GM19467 (cell line): ENCODE data around the gene GALNT9.
"Not testable (repeated sequence)": the region's sequence is repeated elsewhere in the genome, so short reads cannot be mapped to it uniquely, and the experiment has no call there.

Experiments
- ATAC-seq: cut with Tn5 transposase; IDR thresholded peaks from one replicate; pipeline ENCODE4 v1.9.1; 2021; ENCODE audit warnings: mild to moderate bottlenecking, moderate library complexity; ENCODE audit not compliant: unreplicated experiment

Gene GALNT9

DNA sequence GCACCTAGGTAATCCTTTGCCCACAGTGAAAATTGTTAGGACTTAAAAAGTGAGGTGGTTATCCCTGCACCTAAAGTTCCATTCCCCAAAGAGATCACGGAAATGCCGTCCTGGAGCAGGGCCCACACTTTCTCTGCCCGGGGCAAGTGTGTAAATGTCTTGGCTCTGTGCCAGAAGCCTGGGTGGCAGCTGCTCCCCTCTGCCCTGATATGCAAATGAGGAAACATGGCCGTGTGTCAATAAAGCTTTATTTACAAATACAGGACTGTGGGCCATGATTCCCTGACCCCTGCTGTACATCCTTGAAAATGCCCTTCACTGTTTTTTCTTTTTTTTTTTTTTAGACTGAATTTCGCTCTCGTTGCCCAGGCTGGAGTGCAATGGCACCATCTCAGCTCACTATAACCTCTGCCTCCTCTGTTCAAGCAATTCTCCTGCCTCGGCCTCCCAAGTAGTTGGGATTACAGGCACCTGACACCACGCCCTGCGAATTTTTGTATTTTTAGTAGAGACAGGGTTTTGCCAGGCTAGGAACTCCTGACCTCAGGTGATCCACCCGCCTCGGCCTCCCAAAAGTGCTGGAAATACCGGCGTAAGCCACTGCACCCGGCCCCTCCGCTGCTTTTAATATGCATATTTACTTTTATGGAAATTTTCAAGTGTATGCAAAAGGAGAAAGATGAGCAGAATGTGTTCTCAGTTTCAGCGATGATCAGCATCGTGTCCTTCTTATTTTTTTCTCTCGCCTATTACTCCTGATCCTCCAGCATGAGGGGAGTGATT lies 75.5 kb downstream of the GALNT9 start:
- no peak for ATAC-seq

DNA sequence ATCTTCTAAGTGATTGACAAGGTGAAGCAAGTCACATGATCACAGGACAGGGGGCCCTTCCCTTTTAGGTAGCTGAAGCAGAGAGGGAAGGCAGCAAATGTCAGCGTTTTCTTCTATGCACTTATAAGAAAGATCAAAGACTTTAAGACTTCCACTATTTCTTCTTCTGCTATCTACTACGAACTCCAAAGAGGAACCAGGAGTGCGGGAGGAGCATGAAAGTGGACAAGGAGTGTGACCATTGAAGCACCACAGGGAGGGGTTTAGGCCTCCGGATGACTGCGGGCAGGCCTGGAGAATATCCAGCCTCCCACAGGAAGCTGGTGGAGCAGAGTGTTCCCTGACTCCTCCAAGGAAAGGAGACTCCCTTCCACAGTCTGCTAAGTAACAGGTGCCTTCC lies 76.4 kb downstream of the GALNT9 start:
- not testable (repeated sequence) for ATAC-seq

DNA sequence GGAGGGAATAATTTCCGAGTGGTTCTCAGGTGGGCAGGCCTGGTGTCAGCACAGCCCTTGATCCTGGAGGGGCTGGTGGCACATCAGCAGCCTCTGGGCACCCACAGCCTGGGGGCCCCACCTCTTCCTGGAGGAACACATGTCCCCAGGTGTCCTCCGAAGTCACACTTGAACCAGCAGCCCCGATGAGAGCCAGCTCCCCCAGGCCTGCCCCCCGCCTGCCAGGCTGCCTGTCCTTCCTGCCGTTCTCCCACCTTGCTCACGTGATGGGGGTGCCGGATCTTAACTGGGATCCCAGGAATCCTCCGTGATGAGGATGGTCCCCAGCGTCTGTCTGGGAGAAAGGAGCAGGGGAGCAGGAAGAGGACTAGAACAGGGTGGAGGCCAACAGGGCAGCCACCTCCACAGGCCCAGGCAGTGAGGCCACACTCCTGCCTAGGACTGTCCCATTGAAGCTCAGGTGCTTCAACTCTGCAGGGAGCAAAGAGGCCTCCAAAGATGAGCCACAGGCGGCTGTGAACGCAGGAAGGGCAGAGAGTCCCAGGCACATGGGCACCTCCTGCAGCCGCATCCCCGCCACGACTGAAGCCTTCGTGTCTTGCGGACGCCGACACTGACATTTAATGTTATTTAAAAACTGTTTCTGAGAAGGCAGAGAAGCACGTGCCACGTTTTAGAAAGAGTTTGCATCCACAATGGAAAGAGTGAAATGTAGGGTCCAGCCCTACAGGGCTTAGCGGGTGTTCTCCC lies 77.5 kb downstream of the GALNT9 start:
- no peak for ATAC-seq

DNA sequence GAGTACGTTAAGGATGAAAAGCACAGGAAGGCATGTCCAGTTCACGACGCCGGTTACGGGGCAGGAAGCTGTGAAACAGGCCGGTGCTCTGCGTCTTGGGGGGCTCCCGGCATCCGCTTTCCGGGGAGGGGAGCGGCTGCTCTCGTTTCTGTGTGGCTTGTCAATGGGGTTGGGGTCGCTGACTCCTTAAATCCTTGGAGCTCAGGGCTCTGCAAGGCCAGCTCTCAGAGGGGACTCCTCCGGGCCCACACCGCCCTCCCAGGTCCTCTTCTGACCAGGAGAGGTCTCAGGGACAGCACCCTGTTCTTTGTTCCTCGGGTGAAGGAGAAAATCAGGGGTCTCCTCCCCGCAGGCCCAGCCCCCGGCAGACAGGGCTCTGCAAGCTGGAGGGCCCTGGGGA lies 78.1 kb downstream of the GALNT9 start:
- ATAC-seq = no peak

DNA sequence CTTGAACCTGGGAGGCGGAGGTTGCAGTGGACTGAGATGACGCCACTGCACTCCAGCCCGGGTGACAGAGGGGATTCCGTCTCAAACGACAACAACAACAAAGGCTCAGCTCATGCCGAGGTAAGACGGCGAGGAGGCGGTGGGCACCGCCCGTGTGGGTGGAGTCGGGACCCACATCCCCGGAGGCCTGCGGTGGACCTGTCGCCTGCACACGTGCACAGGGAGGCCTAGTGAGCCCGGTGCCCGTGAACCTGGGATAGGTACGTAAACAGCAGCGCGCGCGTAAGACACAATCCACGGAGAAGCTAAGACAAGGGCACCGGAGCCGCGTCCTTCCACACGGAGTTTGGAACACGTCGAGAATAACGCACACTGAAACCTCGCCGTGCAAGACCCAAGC lies 78.7 kb downstream of the GALNT9 start:
- no peak for ATAC-seq

DNA sequence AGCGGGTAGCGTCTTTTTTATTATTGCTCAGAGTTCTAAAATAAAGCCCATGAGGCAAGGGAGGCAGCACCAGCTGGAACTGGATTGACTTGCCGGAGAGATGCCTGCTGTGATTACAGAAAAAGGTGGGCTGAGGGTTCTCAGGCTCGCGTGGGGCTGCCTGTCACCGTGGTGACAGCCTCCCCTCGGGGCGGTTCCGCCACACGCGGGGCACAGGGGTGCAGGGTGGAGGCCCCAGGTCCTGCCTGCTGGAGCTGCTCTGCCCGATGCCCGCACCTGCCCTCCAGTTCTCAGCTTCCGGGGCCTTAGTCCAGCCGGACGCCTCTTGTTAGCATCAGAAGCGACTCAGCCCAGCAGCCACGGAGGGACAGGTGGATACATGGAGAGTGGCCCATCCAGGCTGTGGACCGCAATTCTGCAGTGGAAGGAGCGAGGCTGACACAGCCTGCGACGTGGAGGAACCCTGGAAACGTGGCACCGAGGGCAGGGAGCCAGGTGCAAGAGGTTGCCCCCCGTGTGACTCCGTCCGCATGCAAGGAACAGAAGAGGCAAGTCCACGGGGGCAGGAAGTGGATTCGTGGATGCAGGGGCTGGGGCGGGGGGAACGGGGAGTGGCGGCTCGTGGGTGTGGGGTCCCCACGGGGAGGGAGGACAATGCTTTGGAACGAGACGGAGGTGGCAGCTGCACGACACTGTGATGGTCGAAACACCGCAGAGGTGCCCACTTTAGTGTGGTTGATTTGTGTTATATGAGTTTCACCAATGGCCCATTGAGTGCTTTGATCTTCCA lies 79.5 kb downstream of the GALNT9 start:
- no peak for ATAC-seq

DNA sequence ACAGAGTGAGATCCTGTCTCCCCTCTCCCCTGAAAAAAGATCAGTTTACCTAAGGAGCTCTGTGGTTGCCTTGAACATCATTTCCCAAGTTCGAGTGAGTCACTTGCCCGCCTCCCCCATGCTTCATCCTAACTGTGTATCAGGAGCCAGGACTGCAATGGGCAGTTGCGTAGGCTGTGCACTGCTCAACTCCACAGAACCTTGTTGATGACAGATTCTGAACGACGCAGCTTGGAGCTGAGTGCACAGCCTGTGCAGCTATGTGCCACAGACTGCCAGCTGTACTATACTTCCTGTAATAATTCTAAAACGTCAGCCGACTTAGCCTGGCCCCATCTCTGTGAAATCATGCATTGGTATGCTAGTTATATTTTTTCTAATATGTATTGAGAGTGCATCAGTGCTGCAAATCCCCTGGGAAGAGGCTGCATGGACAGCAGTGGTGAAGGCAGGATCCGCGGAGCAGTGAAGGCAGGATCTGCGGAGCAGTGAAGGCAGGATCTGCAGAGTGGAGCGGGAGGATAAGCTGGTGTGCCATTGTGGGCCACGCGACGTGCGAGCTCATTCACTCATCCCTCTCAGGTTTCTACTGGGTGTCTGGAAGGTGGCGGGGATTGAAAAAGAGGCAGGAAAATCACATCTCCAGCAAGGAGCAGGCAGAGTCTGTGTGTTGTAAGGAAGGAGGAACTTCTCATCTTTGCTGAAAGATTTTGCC lies 80.8 kb downstream of the GALNT9 start:
- no peak for ATAC-seq

DNA sequence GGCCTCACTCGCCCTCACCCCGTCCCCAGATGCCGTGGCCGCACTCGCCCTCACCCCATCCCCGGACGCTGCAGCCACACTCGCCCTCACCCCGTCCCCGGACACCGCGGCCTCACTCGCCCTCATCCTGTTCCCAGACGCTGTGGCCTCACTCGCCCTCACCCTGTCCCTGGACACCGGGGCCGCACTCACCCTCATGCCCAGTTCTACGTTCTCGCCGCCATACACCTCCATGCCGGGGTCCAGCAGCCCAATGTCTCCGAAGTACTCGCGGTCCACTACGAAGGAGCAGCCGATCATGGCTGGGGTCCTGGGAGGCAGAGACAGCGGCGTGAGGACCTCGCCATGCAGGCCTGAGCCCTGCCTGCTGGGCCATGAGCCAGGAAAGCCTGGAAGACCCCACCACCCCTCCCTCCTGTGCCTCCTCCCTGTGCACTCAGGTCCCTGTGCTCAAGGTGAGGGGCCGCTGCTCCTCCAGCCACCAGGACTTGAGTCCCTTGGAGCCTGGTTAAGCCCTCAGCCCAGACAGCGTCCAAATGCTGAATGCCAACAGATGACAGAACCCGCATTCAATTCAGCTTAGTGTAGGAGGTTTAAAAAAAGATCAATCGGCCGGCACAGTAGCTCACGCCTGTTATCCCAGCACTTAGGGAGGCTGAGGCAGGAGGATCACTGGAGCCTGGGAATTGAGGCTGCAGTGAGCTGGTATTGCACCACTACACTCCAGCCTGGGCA lies 81.5 kb downstream of the GALNT9 start:
- no peak for ATAC-seq

DNA sequence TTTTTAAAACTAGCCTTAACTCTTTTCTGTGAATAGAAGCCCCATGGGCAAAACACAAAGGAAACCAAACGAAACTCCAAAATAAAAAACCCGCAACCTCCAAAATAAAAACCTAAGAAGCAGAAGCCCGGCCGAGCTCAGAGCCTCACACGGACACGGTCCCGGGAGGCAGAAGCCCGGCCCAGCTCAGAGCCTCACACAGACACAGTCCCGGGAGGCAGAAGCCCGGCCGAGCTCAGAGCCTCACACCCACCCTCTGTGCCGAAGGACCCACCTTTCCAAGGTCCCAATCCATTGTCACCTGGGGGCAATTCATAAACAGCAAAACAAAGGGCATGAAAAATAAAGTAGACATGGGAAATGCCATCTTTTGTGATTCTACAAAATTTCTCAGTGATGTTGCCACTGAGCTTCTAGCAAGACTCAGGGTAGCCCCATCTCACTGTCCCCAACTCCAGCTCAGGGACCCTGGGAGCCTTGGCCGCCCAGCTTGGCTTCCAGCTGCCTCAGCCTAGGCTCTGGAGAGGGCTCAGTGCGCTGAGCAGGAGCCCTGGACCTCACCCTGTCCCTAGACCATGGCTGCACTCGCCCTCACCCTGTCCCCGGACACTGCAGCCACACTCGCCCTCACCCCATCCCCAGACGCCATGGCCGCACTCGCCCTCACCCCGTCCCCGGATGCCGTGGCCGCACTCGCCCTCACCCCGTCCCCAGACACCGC lies 82.2 kb downstream of the GALNT9 start:
- no peak for ATAC-seq

DNA sequence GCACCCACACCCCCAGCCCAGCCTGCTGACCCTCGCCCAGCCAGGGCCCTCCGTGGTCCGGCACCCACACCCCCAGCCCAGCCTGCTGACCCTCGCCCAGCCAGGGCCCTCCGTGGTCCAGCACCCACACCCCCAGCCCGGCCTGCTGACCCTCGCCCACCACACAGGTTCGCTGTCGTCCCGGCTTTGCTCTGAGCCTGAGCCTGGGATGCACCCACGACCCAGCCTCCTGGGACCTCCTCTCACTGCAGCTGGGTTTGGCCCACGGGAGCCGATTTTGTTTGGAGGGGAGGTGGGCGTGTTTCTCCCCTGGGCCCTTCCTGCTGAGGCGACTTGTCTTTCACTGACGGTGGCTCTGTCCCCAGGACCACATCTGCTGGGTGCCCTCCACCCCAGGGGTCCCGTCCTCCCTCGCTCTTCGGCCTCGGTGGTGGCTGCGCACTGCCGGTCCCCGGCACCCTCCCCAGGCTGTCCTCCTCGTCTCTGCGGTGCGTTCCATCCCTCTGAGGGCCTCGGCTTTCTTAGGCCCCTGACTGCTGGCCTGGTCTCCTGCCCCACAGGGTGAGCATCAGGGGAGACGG lies 83.8 kb downstream of the GALNT9 start:
- ATAC-seq = no peak

DNA sequence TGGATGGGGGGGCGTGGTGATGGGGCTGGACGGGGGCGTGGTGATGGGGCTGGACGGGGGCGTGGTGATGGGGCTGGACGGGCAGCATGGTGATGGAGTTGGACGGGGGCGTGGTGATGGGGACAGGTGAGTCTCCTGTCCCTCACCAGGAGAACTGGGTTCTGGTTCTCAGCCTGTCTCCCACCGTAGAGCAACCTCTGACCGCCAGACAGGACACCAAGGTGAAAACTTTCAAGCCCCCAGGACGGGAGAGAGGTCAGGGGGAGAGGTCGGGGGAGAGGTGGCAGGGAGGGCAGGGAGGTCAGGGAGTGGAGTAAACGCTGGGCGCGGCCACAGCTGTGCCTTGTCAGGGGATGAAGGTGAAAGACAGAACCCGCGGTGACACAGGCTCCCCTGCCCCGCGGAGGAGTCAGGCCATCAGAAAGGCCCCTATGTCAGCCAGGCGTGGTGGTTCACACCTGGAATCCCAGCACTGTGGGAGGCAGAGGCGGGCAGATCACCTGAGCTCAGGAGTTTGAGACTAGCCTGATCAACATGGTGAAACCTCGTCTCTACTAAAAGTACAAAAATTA lies 84.6 kb downstream of the GALNT9 start:
- no peak for ATAC-seq

DNA sequence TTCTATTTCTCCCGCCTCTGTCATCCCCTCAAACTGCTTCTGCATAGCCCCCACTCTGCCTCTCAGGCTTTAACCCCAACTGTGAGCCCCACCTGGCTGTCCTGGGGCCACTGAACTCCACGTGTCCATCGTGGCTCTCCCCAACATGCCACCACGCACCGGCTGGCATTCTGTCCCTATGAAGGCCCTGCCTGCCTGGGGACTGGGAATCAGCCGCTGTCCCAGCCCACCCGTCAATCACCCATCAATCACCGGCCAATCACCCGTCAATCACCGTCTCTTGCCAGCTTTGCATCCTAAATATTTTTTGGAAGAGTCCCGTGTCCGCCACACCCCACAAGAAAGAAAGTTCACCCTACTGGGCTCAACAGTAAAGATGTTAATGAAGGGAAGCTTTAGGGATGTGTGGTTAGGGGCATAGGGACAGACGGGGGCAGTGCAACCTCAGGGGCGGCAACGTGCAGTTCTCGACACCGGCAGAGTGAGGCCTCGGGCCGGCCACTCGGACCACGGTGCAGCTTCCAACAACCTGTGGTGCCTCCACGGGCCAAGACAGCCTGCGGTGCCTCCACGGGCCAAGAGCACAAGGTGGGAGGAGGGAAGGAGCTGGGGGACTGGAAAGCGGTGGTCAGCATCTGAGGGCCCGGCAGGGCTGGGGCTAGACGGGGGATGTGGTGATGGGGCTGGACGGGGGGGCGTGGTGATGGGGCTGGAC lies 85.6 kb downstream of the GALNT9 start:
- ATAC-seq = no peak

DNA sequence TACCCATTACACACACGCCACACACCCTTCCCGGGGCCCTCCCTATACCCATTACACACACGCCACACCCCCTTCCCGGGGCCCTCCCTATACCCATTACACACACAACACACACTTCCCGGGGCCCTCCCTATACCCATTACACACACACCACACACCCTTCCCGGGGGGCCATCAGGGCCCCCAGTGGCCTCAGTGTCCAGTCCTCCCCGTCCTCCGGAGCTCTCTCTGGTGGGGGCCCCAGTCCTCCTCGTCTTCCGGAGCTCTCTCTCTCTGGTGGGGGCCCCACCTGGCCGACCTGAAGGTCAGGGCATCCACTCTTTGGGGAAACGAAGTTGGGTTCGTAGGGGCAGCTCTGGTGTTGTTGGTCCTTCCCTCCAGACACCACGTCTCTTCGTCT lies 86.2 kb downstream of the GALNT9 start:
- ATAC-seq = not testable (repeated sequence)

DNA sequence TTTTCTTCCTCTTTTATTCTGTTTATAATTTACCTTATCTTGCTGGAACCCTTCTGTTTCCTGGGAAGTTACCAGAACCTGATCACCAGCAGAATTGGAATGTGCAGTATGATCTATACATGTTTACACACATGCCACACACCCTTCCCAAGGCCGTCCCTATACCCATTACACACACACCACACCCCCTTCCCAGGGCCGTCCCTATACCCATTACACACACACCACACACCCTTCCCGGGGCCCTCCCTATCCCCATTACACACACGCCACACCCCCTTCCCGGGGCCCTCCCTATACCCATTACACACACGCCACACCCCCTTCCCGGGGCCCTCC lies 88.8 kb downstream of the GALNT9 start:
- ATAC-seq = not testable (repeated sequence)

DNA sequence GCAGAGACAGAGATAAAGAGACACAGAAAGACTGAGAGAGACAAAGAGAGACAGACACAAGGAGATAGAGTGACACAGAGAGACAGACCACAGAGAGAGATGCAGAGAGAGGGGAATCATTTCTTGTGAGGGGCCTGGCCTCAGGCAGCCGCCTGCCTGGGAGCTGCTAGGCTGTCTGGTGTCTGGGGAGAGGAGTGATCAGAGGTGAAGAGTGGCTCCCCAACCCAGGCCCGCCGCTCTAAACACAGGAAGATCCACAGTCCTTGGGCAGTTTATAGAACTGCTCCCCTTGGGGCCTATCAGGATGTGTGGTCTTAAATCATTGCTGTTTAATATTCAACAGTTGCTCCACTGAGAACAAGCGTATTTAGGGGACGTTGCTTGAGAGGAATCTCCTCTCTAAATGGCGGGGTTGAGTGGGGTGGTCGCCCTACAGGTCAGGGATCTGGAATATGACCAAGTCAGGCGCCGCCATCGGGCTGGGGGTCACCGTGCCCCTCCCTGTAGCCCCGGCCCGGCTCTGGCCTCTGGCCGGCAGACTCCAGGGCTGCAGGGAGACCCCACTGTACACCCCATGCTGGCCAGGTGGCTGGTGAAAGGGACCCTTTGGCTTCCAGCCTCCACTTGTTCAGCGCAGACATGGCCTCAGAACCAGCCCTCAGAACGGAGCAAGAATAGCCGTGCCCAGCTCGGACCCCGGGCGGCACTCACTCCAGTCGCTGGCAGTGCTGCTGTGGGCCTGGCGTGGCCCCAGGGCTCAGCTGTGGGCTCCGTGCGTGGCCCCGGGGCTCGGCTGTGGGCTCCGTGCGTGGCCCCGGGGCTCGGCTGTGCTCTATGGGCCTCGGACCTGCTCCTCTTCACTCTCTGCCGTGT lies 89.4 kb downstream of the GALNT9 start:
- ATAC-seq = no peak

DNA sequence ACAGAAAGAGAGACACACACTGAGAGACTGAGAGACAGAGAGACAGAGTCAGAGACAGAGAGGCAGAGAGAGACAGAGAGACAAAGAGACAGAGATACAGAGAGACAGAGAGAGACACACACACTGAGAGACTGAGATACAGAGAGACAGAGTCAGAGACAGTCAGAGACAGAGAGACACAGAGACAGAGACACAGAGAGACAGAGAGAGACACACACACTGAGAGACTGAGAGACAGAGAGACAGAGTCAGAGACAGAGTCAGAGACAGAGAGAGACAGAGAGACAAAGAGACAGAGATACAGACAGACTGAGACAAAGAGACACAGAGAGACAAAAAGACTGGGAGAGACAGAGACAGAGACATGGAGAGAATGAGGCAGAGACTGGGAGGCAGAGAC lies 90.0 kb downstream of the GALNT9 start:
- no peak for ATAC-seq

DNA sequence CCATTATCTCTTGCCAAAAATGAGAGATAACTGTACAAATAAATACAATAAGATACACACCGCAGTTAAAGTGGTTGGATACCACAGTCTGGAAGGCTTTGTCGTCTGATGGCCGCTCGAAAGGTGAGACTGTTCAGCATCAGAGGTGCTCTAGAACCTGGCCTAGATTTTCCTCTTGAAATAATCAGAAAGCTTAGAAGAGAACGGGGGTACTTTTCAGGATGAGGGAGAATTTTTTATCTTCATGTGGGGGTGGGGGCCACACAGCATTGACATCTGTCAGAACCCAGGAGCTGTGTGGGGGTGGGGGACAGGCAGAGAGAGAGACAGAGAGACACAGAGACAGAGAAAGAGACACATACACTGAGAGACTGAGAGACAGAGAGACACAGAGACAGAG lies 90.5 kb downstream of the GALNT9 start:
- ATAC-seq = no peak

DNA sequence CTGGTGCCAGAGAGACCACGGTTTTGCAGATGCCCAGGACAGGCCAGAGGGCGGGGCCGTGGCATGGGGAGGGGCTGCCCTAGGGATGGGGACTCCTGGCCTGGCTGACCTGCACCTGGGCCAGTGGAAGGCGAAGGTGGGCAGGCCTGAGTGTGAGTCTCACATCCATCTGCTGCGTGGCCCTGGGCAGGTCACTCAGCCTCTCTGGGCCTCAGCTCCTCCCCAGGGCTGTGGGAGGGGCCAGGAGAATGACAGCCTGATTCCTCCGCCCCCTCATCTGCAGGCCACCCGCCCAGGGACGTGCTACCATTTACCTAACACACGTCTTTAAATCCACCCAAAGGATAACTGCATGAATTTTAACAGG lies 90.9 kb downstream of the GALNT9 start:
- ATAC-seq = no peak
